GM06990 (cell line): ENCODE measurements around the gene FBXO34.

ENCODE experiments used
- DNase-seq: peaks from one replicate; pipeline ENCODE4 v3.0.0-alpha.2; 2011; ENCODE audit not compliant: insufficient read length; ENCODE audit errors: extremely low read depth
- H3K27me3 ChIP-seq: replicated peaks from 2 replicates; pipeline ENCODE4 v1.6.0; 2011; ENCODE audit warnings: low read length; ENCODE audit not compliant: control insufficient read depth, insufficient read depth
- H3K36me3 ChIP-seq: 2 replicates; pipeline ENCODE4 v1.5.1; 2011; ENCODE audit warnings: low read length; ENCODE audit not compliant: control insufficient read depth, insufficient read depth
- H3K4me3 ChIP-seq: replicated peaks from 2 replicates; pipeline ENCODE4 v1.5.1; 2011; ENCODE audit warnings: low read depth, mild to moderate bottlenecking, control low read depth, low read length
- CTCF ChIP-seq: IDR thresholded peaks from 2 replicates; pipeline ENCODE4 v1.5.1; 2011; ENCODE audit warnings: low read length, control low read depth, mild to moderate bottlenecking, inconsistent platforms; ENCODE audit not compliant: insufficient read depth, poor library complexity, severe bottlenecking

FBXO34 gene

GRCh38 chr14:55355922-55356321, 84.7 kb downstream of the FBXO34 start:
- Histone ChIP-seq H3K4me3 (no peak overlapping the region), H3K36me3 (peaks cover 6% of the 10 kb centered on the region), H3K27me3 (no peaks in the 10 kb centered on the region)
- no peak for TF ChIP-seq CTCF
- no peak for DNase-seq

GRCh38 chr14:55356913-55357312, 85.7 kb downstream of the FBXO34 start:
- no peak for DNase-seq

GRCh38 chr14:55359307-55359706, 88.1 kb downstream of the FBXO34 start:
- no peak for TF ChIP-seq CTCF
- Histone ChIP-seq H3K4me3 (no peak overlapping the region), H3K36me3 (no peaks in the 10 kb centered on the region; the same call in none of the 2 replicates), H3K27me3 (no peaks in the 10 kb centered on the region)
- no peak for DNase-seq

More at GRCh38 chr14:55356913-55357312, 85.7 kb downstream of the FBXO34 start:
- Histone ChIP-seq H3K27me3 (no peaks in the 10 kb centered on the region), H3K36me3 (peaks cover 3% of the 10 kb centered on the region), H3K4me3 (no peak overlapping the region)
- no peak for TF ChIP-seq CTCF

- TF ChIP-seq CTCF = no peak
- Histone ChIP-seq H3K36me3 (no peaks in the 10 kb centered on the region; the same call in 1 of the 2 replicates), H3K27me3 (no peaks in the 10 kb centered on the region), H3K4me3 (no peak overlapping the region)
- DNase-seq = no peak
Observed at GRCh38 chr14:55361190-55361589, 90.0 kb downstream of the FBXO34 start.

GRCh38 chr14:55366271-55366670, 95.0 kb downstream of the FBXO34 start:
- no peak overlapping the region for H3K4me3 ChIP-seq
- no peaks in the 10 kb centered on the region for H3K27me3 ChIP-seq
- peaks cover 4% of the 10 kb centered on the region for H3K36me3 ChIP-seq
- no peak for DNase-seq
- TF ChIP-seq CTCF = no peak

GRCh38 chr14:55370883-55371455, 99.7 kb downstream of the FBXO34 start:
- Histone ChIP-seq H3K4me3 (no peak overlapping the region), H3K27me3 (no peaks in the 10 kb centered on the region), H3K36me3 (peaks cover 4% of the 10 kb centered on the region)
- DNase-seq = no peak
- TF ChIP-seq CTCF = no peak
